Measurements from ENCODE around the gene DOCK6. TPM values are rescaled to one million over a fixed set of nuclear protein-coding genes. Genes with fewer than 3 reads are reported as not detected.
"Not testable (repeated sequence)": the region's sequence is repeated elsewhere in the genome, so short reads cannot be mapped to it uniquely, and the experiment has no call there.

The DOCK6 gene
- total and polyA plus RNA-seq, 8 donors = 65.6 to 111 (median 79.1) TPM

DNA sequence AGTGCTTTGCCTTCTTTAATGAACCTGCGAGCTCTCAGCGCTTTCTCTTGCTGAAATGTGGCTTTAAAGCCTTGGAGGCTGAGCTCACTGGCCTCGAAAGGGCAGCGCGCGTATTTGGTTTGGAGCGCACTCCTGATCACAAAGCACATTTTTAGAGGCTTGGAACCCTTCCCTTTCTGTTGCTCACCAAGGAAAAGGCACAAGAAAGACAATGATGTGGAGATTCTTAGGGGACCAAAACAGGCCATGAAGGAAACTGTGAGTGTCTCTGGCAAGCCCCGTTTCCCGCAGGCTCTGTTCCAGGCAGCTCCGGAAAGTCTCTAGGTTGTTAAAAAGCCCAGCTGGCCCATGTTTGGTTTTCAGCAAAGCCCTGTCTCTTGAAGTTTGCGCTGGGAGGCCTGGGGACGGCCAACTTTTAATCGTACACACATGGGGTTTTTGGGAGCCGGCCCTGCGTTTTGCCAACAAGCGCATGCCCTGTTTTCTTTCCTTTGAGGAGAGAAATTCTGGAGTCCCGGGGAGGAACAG, 97.4 kb downstream of the DOCK6 start:
- H3K27me3 ChIP-seq = no peaks in the 10 kb centered on the region
- DNase-seq (peak in 3 of 4 donors; percentile 71 to 93 (median 87)), ATAC-seq (peak; percentile 56)
- peaks cover 0 to 4% of the 10 kb centered on the region in 2 donors for H3K9me3 ChIP-seq
- H3K4me3 ChIP-seq = no peak overlapping the region
- TF ChIP-seq, protein P1, sequence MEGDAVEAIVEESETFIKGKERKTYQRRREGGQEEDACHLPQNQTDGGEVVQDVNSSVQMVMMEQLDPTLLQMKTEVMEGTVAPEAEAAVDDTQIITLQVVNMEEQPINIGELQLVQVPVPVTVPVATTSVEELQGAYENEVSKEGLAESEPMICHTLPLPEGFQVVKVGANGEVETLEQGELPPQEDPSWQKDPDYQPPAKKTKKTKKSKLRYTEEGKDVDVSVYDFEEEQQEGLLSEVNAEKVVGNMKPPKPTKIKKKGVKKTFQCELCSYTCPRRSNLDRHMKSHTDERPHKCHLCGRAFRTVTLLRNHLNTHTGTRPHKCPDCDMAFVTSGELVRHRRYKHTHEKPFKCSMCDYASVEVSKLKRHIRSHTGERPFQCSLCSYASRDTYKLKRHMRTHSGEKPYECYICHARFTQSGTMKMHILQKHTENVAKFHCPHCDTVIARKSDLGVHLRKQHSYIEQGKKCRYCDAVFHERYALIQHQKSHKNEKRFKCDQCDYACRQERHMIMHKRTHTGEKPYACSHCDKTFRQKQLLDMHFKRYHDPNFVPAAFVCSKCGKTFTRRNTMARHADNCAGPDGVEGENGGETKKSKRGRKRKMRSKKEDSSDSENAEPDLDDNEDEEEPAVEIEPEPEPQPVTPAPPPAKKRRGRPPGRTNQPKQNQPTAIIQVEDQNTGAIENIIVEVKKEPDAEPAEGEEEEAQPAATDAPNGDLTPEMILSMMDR (IDR thresholded peaks at IDR 0.05) = no peak
- peak overlapping the region; percentile 36 to 79 for H3K27ac ChIP-seq
- peaks cover 0 to 36% of the 10 kb centered on the region in 2 donors for H3K36me3 ChIP-seq
- H3K4me1 ChIP-seq = peaks cover 8 to 11% of the 10 kb centered on the region in 2 donors
- intact Hi-C loops (cut with DNase I) = no loop called here

GRCh38 chr19:11164296-11164695, 98.0 kb downstream of the DOCK6 start:
- peaks cover 8 to 17% of the 10 kb centered on the region in 2 donors for H3K4me1 ChIP-seq
- DNase-seq (no peak), ATAC-seq (no peak)
- H3K27me3 ChIP-seq = no peaks in the 10 kb centered on the region
- TF ChIP-seq, protein P1 (IDR thresholded peaks at IDR 0.05) = no peak
- intact Hi-C loops (cut with DNase I) = no loop called here
- peaks cover 0 to 4% of the 10 kb centered on the region in 2 donors for H3K9me3 ChIP-seq
- peaks cover 0 to 30% of the 10 kb centered on the region in 2 donors for H3K36me3 ChIP-seq
- no peak overlapping the region for H3K4me3 ChIP-seq
- peak overlapping the region; percentile 36 to 79 for H3K27ac ChIP-seq

GRCh38 chr19:11160440-11160768, 101.9 kb downstream of the DOCK6 start:
- H3K27me3 ChIP-seq; H3K36me3 ChIP-seq; intact Hi-C loops (cut with DNase I); H3K9me3 ChIP-seq; ATAC-seq; H3K4me3 ChIP-seq; DNase-seq: not testable (repeated sequence)
- Histone ChIP-seq H3K4me1 (peaks cover under 1 to 46% of the 10 kb centered on the region in 2 donors), H3K27ac (peak overlapping the region; percentile 56 to 58)

DNA sequence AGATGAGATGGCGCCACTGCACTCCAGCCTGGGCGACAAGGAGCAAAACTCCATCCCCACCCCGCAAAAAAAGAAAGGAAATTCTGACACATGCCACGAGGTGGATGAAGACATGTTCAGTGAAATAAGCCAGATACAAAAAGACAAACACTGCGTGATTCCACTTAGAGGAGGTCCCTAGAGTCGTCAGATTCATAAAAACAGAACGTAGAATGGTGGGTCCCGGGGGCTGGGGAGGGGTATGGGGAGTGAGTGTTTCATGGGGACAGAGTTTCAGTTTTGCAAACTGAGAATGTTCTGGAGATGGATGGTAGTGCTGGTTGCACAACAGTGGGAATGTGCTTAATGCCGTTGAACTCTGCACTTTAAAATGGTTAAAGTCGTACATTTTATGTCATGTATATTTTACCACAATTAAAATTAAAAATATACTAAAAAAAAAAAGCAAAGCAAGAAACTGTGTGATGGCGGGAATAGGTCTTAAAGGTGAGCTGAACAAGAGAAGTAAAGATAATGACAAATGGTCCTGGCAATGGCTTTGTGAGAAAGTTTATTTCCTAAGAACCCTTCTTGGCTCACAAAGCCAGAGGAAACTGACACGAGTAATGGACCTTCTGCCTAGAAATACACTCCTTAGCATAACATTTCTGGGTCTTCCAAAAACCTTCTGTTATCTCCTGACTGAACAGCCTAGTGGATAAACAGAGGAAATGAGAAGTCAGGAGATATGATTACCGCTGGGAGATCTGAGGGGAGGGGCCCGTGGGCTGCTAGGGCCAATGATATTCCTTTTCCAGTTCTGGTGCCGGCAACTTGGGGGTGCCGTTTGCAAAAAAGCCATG, 102.5 kb downstream of the DOCK6 start:
- intact Hi-C loops (cut with DNase I) = no loop called here
- H3K9me3 ChIP-seq = peaks cover 0 to 4% of the 10 kb centered on the region in 2 donors
- ATAC-seq = no peak
- TF ChIP-seq, protein P1 (IDR thresholded peaks at IDR 0.05) = no peak
- H3K4me3 ChIP-seq = no peak overlapping the region
- peak overlapping the region; percentile 56 to 58 for H3K27ac ChIP-seq
- peak in 1 of 4 donors; percentile 77 for DNase-seq
- H3K4me1 ChIP-seq = peaks cover 5 to 49% of the 10 kb centered on the region in 2 donors
- H3K36me3 ChIP-seq = no peaks in the 10 kb centered on the region
- H3K27me3 ChIP-seq = no peaks in the 10 kb centered on the region

- Histone ChIP-seq H3K27ac (peak within 1 kb of the TSS; percentile 70 to 77), H3K36me3 (no peaks in the 10 kb centered on the region), H3K4me1 (peaks cover 14 to 50% of the 10 kb centered on the region in 2 donors), H3K9me3 (peaks cover 0 to under 1% of the 10 kb centered on the region in 2 donors), H3K27me3 (no peaks in the 10 kb centered on the region), H3K4me3 (peak within 1 kb of the TSS; percentile 59 to 63)
- ATAC-seq (peak; percentile 95), DNase-seq (peak; percentile 95 to 99 (median 96))
- intact Hi-C loops (cut with DNase I) = no loop called here
- TF ChIP-seq, protein P1 (IDR thresholded peaks at IDR 0.05) = no peak
These were observed 106.8 kb downstream of the DOCK6 start, which contains the start of gene SPC24 for GRCh38 chr19:11155373-11156120. TSS of gene SPC24 (minus strand) at chr19:11155782. CDS start at chr19:11155776, 6 bp downstream.
